Measurements from ENCODE around the gene MRPL20.
"Not testable (repeated sequence)": the region's sequence is repeated elsewhere in the genome, so short reads cannot be mapped to it uniquely, and the experiment has no call there.

MRPL20 gene

GRCh38 chr1:1406821-1407635 is at the start of gene MRPL20:
Gene MRPL20 (minus strand): TSS chr1:1407293. CDS start chr1:1407217, 76 bp downstream.
- DNase-seq: peak; percentile 78

- not testable (repeated sequence) for DNase-seq
These were observed 49.7 kb upstream of the MRPL20 start for GRCh38 chr1:1456683-1457255.

GRCh38 chr1:1455934-1456333 is 48.8 kb upstream of the MRPL20 start:
- not testable (repeated sequence) for DNase-seq

- no peak for DNase-seq
These were observed 48.3 kb upstream of the MRPL20 start for GRCh38 chr1:1455366-1455884.

GRCh38 chr1:1454286-1455056 is 47.4 kb upstream of the MRPL20 start:
- DNase-seq: not testable (repeated sequence)

- no peak for DNase-seq
These were observed 45.8 kb upstream of the MRPL20 start for GRCh38 chr1:1452882-1453281.

- not testable (repeated sequence) for DNase-seq
These were observed 45.3 kb upstream of the MRPL20 start for GRCh38 chr1:1452365-1452739.

- DNase-seq: no peak
These were observed 44.7 kb upstream of the MRPL20 start for GRCh38 chr1:1451696-1452364.

GRCh38 chr1:1450616-1451015 is 43.5 kb upstream of the MRPL20 start:
- not testable (repeated sequence) for DNase-seq

GRCh38 chr1:1449099-1449739 is 42.1 kb upstream of the MRPL20 start, which contains the start of gene ATAD3C:
Gene ATAD3C (plus strand): TSS chr1:1449689. CDS start chr1:1450684, 995 bp downstream.
- DNase-seq: no peak

- DNase-seq: not testable (repeated sequence)
These were observed 39.5 kb upstream of the MRPL20 start for GRCh38 chr1:1446631-1447030.

GRCh38 chr1:1442069-1442770 is 35.1 kb upstream of the MRPL20 start:
- no peak for DNase-seq

GRCh38 chr1:1441002-1441888 is 34.2 kb upstream of the MRPL20 start:
- DNase-seq: no peak

- no peak for DNase-seq
These were observed 33.3 kb upstream of the MRPL20 start for GRCh38 chr1:1440262-1441001.

- DNase-seq: no peak
These were observed 32.6 kb upstream of the MRPL20 start for GRCh38 chr1:1439546-1440261.

GRCh38 chr1:1438531-1439381 is 31.7 kb upstream of the MRPL20 start:
- no peak for DNase-seq

GRCh38 chr1:1437904-1438376 is 30.8 kb upstream of the MRPL20 start:
- no peak for DNase-seq

All from NCI-H526 treated with DMSO at 0.1 percent for 48 hours (cell line).